Lower lobe of right lung (tissue), 2 donors: ENCODE measurements around the gene ZFYVE28. TPM values are rescaled to one million over a fixed set of nuclear protein-coding genes. Genes with fewer than 3 reads are reported as not detected.
A peak's percentile ranks its signal among the peaks of the same experiment; 100 is the strongest.

Experiments
- ATAC-seq, 2 donors: fragments of 200-7000 bp; cut with Tn5 transposase; one replicate each; pipeline ENCODE4 v1.9.1; 2020 to 2022; ENCODE audit warnings: mild to moderate bottlenecking in 2 of 2, moderate library complexity in 2 of 2
- DNase-seq: peaks from one replicate; pipeline ENCODE4 v3.0.0-alpha.2; 2020
- H3K27ac ChIP-seq: fragments of 200-600 bp; one replicate; pipeline ENCODE4 v1.8.0; 2022
- H3K27me3 ChIP-seq: fragments of 200-600 bp; one replicate; pipeline ENCODE4 v1.8.0; 2022; ENCODE audit warnings: low read depth
- H3K36me3 ChIP-seq: fragments of 200-600 bp; one replicate; pipeline ENCODE4 v1.8.0; 2022; ENCODE audit warnings: mild to moderate bottlenecking
- H3K4me1 ChIP-seq: fragments of 200-600 bp; one replicate; pipeline ENCODE4 v1.8.0; 2022
- H3K4me3 ChIP-seq: fragments of 200-600 bp; one replicate; pipeline ENCODE4 v1.8.0; 2022; ENCODE audit warnings: mild to moderate bottlenecking
- H3K9me3 ChIP-seq: fragments of 200-600 bp; one replicate; pipeline ENCODE4 v1.8.0; 2022
- intact Hi-C: fragments of 100-400 bp; cut with DNase I; formaldehyde crosslinking; loops from one replicate; pipeline ENCODE4 v1.11.0; 2022
- total RNA-seq: library from RNA; stranded (reverse); fragmentation: NEBNext Ultra II Directional; extraction: Animal tissue kit (Norgen Biotek cat#: 25700); gene quantifications from one replicate; pipeline ENCODE4 v1.2.1, GENCODE V29; 2021
- TF ChIP-seq, protein P1 (sequence below): fragments of 200-600 bp; IDR thresholded peaks from one replicate; pipeline ENCODE4 v1.8.0; 2022; ENCODE audit warnings: antibody characterized with exemption, mild to moderate bottlenecking
- donor health status: DM: no; HTN: yes; CAD: no; lungs with severe emphysema.

The ZFYVE28 gene
- total RNA-seq, 1 donor from 2014 or later = 12.9 TPM

DNA sequence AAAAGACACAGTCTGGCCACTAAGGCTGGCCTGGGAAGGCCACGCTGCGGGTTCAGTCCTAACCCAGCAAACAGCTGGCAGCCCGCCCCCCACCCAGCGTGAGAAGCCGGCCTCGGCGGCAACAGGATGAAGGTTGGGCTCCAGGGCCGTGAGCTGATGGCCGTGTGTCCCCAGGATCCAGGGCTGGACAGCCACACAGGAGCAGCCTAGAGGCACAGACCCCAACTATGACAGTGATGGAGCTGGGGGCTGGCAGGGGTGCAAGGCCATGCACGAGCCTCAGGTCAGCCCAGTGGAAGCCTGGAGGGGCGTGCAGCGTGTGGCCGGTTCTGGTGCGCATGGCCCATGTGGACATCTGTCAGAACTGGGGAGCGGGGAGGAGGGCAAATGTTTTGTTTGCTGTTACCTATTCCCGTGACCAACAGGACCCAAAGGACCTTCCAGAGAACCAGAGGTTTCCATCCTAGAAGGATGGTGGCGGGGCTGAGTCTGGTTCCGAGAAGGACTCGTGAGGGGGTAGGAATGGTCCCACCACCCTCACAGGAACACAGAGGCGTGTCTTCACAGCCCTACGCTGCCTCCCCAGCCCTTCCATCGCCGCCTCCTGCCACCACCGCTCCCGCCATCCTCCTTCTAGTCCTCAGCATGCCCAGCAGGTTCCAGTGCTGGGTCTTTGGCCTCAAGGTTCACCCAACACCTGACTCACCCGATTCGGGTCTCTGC is 46.5 kb downstream of the ZFYVE28 start:
- peak; percentile 38 for DNase-seq
- no peaks in the 10 kb centered on the region for H3K36me3 ChIP-seq
- peaks cover 8% of the 10 kb centered on the region for H3K9me3 ChIP-seq
- TF ChIP-seq, protein P1, sequence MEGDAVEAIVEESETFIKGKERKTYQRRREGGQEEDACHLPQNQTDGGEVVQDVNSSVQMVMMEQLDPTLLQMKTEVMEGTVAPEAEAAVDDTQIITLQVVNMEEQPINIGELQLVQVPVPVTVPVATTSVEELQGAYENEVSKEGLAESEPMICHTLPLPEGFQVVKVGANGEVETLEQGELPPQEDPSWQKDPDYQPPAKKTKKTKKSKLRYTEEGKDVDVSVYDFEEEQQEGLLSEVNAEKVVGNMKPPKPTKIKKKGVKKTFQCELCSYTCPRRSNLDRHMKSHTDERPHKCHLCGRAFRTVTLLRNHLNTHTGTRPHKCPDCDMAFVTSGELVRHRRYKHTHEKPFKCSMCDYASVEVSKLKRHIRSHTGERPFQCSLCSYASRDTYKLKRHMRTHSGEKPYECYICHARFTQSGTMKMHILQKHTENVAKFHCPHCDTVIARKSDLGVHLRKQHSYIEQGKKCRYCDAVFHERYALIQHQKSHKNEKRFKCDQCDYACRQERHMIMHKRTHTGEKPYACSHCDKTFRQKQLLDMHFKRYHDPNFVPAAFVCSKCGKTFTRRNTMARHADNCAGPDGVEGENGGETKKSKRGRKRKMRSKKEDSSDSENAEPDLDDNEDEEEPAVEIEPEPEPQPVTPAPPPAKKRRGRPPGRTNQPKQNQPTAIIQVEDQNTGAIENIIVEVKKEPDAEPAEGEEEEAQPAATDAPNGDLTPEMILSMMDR = no peak
- no peak for ATAC-seq
- no peaks in the 10 kb centered on the region for H3K27me3 ChIP-seq
- H3K4me3 ChIP-seq = no peak overlapping the region
- intact Hi-C loops = no loop called here
- H3K4me1 ChIP-seq = no peaks in the 10 kb centered on the region
- H3K27ac ChIP-seq = no peak overlapping the region

DNA sequence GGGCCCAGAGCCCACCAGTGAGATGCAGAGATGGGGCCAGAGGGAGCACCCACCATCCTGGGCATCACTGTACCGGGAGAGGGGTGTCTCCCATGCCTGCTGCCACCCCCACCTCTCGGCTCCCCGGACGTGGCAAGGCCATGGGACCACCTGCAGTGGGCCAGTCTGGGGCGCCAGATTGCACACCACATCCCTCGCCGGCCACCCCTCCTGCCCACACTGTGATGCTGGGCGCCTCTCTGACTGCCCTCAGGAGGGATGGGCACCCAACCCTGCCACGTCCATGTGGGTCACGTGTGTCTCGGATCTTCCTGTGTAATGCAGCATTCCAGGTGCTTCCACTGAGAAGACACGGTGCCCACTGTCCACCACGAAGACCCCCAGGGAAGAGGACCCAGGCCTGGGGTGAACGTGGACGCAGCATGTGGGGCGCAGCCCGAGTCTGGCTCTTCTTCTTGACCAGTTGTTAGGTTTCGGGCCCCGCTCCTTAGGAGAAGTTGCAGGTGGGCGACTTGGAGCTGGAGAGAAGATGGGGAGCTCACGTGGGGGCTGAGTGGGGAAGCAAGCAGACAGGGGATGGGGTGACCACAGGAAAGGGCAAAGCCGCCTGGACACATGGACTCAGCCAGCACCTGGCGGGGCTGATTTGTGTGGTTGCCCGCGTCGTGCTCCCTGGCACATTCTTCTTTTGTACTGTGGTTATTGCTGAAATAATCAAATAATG is 47.7 kb downstream of the ZFYVE28 start:
- H3K36me3 ChIP-seq = no peaks in the 10 kb centered on the region
- peaks cover 8% of the 10 kb centered on the region for H3K9me3 ChIP-seq
- H3K27me3 ChIP-seq = no peaks in the 10 kb centered on the region
- intact Hi-C loops = no loop called here
- H3K27ac ChIP-seq = no peak overlapping the region
- no peak overlapping the region for H3K4me3 ChIP-seq
- H3K4me1 ChIP-seq = no peaks in the 10 kb centered on the region
- ATAC-seq (no peak), DNase-seq (peak; percentile 36)
- TF ChIP-seq, protein P1 = no peak

DNA sequence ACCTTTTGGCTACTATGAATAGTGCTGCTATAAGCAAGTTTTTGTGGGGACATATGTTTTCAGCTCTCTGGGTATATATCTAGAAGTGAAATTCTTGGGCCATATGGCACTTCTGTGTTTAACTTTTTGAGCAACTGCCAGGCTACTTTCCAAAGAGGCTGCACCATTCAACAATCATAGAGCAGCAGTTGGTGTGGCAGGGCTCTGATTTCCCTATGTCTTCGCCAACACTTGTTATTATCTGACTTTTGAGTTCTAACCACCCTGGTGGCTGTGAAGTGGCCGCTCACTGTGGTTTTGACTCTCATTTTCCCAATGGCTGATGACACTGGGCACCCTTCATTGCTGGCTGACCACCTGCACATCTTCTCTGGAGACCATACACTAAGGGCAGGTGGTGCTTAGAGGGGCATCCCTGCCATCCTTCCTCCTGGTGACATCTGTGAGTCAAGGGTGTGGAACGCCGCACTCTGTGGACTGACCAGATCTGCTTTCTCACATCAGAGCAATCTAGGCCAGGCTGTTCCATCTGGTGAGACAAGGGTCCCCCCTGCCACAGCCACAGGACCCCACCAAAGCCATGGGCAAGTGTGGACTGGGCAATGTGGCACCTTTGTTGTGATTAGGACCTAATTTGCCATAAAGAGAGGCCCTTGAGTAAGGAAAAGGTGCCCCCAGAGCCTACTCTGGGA is 49.6 kb downstream of the ZFYVE28 start:
- DNase-seq = peak; percentile 21
- ATAC-seq = no peak
- TF ChIP-seq, protein P1 = no peak

DNA sequence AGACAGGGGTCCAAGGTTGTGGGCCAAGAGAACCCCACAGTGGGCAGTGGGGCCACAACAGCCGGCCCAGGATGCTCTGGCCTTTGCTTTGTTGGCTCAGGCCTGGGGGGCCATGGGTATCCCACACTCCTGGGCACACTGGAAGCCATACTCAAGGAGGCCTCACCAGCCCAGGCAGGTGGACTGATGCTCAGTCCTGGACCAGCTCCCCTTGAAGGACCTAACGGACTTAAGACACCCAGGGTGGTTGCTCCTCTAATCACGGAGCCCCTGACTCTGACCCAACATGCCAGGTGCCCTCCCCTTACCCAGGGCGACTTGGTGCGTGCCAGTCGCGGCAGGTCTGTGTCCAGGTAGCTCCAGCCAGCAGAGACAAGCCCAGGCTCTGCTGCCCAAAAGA is 50.8 kb downstream of the ZFYVE28 start:
- intact Hi-C loops = no loop called here
- H3K4me3 ChIP-seq = no peak overlapping the region
- no peaks in the 10 kb centered on the region for H3K36me3 ChIP-seq
- ATAC-seq (no peak), DNase-seq (peak; percentile 34)
- H3K9me3 ChIP-seq = peaks cover 8% of the 10 kb centered on the region
- no peak overlapping the region for H3K27ac ChIP-seq
- H3K4me1 ChIP-seq = peaks cover 27% of the 10 kb centered on the region
- TF ChIP-seq, protein P1 = no peak
- no peaks in the 10 kb centered on the region for H3K27me3 ChIP-seq

More for the DNA sequence above, 49.6 kb downstream of the ZFYVE28 start:
- no peak overlapping the region for H3K4me3 ChIP-seq
- peaks cover 15% of the 10 kb centered on the region for H3K4me1 ChIP-seq
- peaks cover 8% of the 10 kb centered on the region for H3K9me3 ChIP-seq
- H3K27me3 ChIP-seq = no peaks in the 10 kb centered on the region
- H3K36me3 ChIP-seq = no peaks in the 10 kb centered on the region
- intact Hi-C loops = no loop called here
- H3K27ac ChIP-seq = no peak overlapping the region

DNA sequence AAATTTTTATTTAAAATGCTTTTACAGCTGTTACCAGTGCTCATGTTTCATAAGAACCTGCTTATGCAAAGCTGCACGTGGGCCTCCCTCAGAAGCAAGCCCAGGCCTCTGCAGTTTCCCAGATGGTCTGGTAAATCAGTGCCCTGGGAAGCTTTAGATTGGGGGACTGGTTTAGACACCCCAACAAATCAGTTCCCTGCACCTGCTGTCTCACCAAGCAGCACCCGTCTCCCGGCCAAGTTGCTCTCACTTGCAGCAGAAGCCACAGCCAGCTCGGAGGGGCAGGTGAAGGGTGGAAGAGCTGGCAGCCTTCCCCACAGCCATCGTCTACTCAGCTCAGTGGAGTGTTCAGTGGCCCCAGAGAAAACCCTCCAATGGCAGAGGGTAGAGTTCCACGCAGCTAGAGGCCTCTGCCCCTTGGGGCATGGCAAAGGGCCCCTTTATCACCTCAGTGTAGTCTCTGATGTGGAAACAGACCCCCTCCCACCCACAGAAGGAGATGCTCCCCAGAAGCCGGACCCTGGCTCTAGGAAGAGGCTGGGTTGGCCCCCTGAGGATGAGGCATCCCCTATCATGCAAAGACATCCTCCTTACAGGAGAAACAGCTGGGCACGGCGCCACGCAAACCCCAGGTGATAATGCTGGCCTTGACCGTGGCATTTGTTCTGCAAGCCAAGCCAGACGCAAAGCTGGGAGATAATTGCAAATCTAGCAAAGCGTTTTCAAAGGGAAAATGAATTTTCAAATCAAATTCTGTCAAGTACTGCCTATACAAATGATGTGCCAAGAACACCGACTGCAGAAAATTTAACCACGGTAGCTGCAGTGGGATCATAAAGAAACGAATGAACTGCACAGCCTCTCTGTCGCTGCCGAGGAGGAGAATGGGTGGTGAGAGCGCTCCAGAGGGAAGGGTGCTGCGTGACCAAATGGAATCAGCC is 51.9 kb downstream of the ZFYVE28 start:
- Histone ChIP-seq H3K4me3 (no peak overlapping the region), H3K36me3 (no peaks in the 10 kb centered on the region), H3K4me1 (peaks cover 27% of the 10 kb centered on the region), H3K9me3 (peaks cover 8% of the 10 kb centered on the region), H3K27ac (no peak overlapping the region), H3K27me3 (no peaks in the 10 kb centered on the region)
- ATAC-seq (no peak), DNase-seq (peak; percentile 38)
- TF ChIP-seq, protein P1 = no peak
- intact Hi-C loops = no loop called here
